ENCODE results near the gene TM7SF2. TPM values are rescaled to one million over a fixed set of nuclear protein-coding genes. Genes with fewer than 3 reads are reported as not detected.

The TM7SF2 gene
- total and polyA plus RNA-seq, 2 of the 8 experiments (the other 6 are each of a cell fraction or from before 2014, with no cell fraction given): 40.1 to 96.0 TPM

GRCh38 chr11:65071907-65072630, 39.6 kb upstream of the TM7SF2 start:
- no peak overlapping the region for H3K4ac ChIP-seq (replicated peaks; ENCODE audit: insufficient read length, low read depth, low read length)
- H3K9me3 ChIP-seq (ENCODE audit: insufficient read depth in 2 of 2, low read depth in 1 of 2, low read length in 1 of 2): no peaks in the 10 kb centered on the region
- H2BK5ac ChIP-seq (ENCODE audit: low read depth, low read length): no peak overlapping the region
- H3K23me2 ChIP-seq (ENCODE audit: low read depth, low read length): no peaks in the 10 kb centered on the region
- DNase-seq (ENCODE audit: low read depth in 1 of 2, low spot score in 2 of 2) (no peak), FAIRE-seq (no peak)
- H3K4me1 ChIP-seq (replicated peaks in 1 of 4; ENCODE audit: control insufficient read depth in 3 of 4, insufficient read depth in 4 of 4, low read length in 3 of 4): peaks cover 2 to 9% (median 6%) of the 10 kb centered on the region in 4 experiments
- H3K36me3 ChIP-seq (ENCODE audit: control insufficient read depth in 2 of 4, insufficient read depth in 4 of 4, low read length in 3 of 4): peaks cover 0 to 8% (median 6%) of the 10 kb centered on the region in 4 experiments; a peak in 5 of 8 replicates
- H2BK12ac ChIP-seq (ENCODE audit: low read depth, low read length): no peak overlapping the region; the same call in 1 of the 2 replicates
- H3K27ac ChIP-seq (ENCODE audit: low read depth, low read length): no peak overlapping the region
- H2BK120ac ChIP-seq (replicated peaks; ENCODE audit: low read depth, low read length): no peak overlapping the region
- H4K91ac ChIP-seq (replicated peaks; ENCODE audit: insufficient read length, low read length): no peak overlapping the region
- H3K9ac ChIP-seq (replicated peaks in 1 of 4; ENCODE audit: extremely low read depth in 1 of 4, low read depth in 3 of 4, low read length in 3 of 4): no peak overlapping the region
- 0 out of 4 replicates have a peak, but pooled peaks cover 0 to under 1% of the 10 kb centered on the region in 2 experiments for H3K79me2 ChIP-seq (ENCODE audit: control insufficient read depth in 1 of 2, insufficient read depth in 2 of 2, low read length in 2 of 2)
- no peak overlapping the region for H3K4me3 ChIP-seq (ENCODE audit: extremely low read depth in 1 of 4, insufficient read depth in 2 of 4, low read depth in 3 of 4, low read length in 4 of 4)
- ChIA-PET CTCF (ENCODE audit: partially characterized antibody) (interaction anchor here (0.5 to 1.5 kb wide), 4 partner anchors 10 to 367 kb away, joined by 3 to 9 read pairs (median 4); partner anchors contain the start of gene ARL2), POLR2A (ENCODE audit: partially characterized antibody) (interaction anchor here (0.6 to 21.6 kb wide), 7 partner anchors 8 to 429 kb away, joined by 3 to 230 read pairs (median 3); partner anchors contain the start of genes CDCA5, VPS51 and ZFPL1)
- no peak overlapping the region for H2BK15ac ChIP-seq (ENCODE audit: low read length)
- no peak overlapping the region for H3K56ac ChIP-seq (replicated peaks; ENCODE audit: insufficient read length, low read depth, low read length)
- peaks cover 3% of the 10 kb centered on the region; the same call in 1 of the 2 replicates for H3K79me1 ChIP-seq (ENCODE audit: low read depth, low read length)
- H2AK5ac ChIP-seq (ENCODE audit: low read depth, low read length): no peak overlapping the region
- peak overlapping the region; percentile 40; the same call in 1 of the 2 replicates for H4K8ac ChIP-seq (ENCODE audit: extremely low read depth, insufficient read depth, low read length)
- H3K18ac ChIP-seq (ENCODE audit: extremely low read depth, low read length): no peak overlapping the region
- 85% methylated on average over 4 of the region's 4 CpGs; no CpG with 5 or more reads in 1 of the 2 experiments for WGBS, 2 experiments (ENCODE audit: extremely low coverage in 1 of 2, insufficient coverage in 1 of 2, insufficient read length in 1 of 2, insufficient replicate concordance in 2 of 2, low coverage in 1 of 2, low lambda C conversion rate in 2 of 2, missing lambda C conversion rate in 1 of 2)
- H3K27me3 ChIP-seq (replicated peaks in 1 of 4; ENCODE audit: control insufficient read depth in 3 of 4, extremely low read depth in 1 of 4, insufficient read depth in 3 of 4, low read length in 3 of 4): no peaks in the 10 kb centered on the region
- no peak overlapping the region for H3K14ac ChIP-seq (ENCODE audit: insufficient read length)
- H4K20me1 ChIP-seq (replicated peaks in 1 of 2; ENCODE audit: control insufficient read depth in 1 of 2, insufficient read depth in 2 of 2, low read length in 2 of 2): peaks cover 0 to 3% of the 10 kb centered on the region in 2 experiments
- H3K4me2 ChIP-seq (ENCODE audit: insufficient read depth in 1 of 2, low read depth in 2 of 2, low read length in 2 of 2): no peak overlapping the region
- no peak overlapping the region for H2BK20ac ChIP-seq (ENCODE audit: low read length)
- no peak overlapping the region for H2AFZ ChIP-seq (ENCODE audit: low read length)
- H4K5ac ChIP-seq (ENCODE audit: insufficient read length, low read depth, low read length): no peak overlapping the region
- H3K23ac ChIP-seq (ENCODE audit: insufficient read length): no peak overlapping the region
- no peak for TF ChIP-seq SP2 (IDR thresholded peaks at IDR 0.05; ENCODE audit: low read length)
- no peak for TF ChIP-seq FOSL1 (IDR thresholded peaks at IDR 0.05; ENCODE audit: insufficient read depth, low read depth, low read length)
- TF ChIP-seq EZH2 (IDR thresholded peaks at IDR 0.05; ENCODE audit: low read depth, low read length, severe bottlenecking): no peak
- TF ChIP-seq ATF2 (IDR thresholded peaks at IDR 0.05; ENCODE audit: low read length): no peak
- TF ChIP-seq CBX5 (IDR thresholded peaks at IDR 0.05; ENCODE audit: low read depth, low read length): no peak
- TF ChIP-seq RXRA (IDR thresholded peaks at IDR 0.05; ENCODE audit: insufficient read depth, low read depth, low read length): no peak
